Upper lobe of left lung (tissue), 4 donors: ENCODE results near the gene CPEB3.

Experiments
- CTCF ChIP-seq, 6 experiments: fragments of 450-650 bp in 4 of 6; fragments of 200-600 bp in 2 of 6; sonication (generic) in 2 of 6; IDR thresholded peaks; one replicate each; pipeline ENCODE4 v1.5.1; 2016 to 2019; ENCODE audit warnings: antibody characterized with exemption in 6 of 6
- EP300 ChIP-seq, 4 donors: sonication (generic); formaldehyde crosslinking; IDR thresholded peaks; one replicate each; pipeline ENCODE4 v1.5.1; 2017; ENCODE audit warnings: antibody characterized with exemption in 4 of 4, control low read depth in 2 of 4
- POLR2A ChIP-seq, 4 donors: fragments of 450-650 bp; IDR thresholded peaks; one replicate each; pipeline ENCODE4 v1.5.1; 2016 to 2017; ENCODE audit warnings: antibody characterized with exemption in 4 of 4, mild to moderate bottlenecking in 2 of 4
- POLR2AphosphoS5 ChIP-seq, 2 donors: sonication (generic); formaldehyde crosslinking; IDR thresholded peaks; one replicate each; pipeline ENCODE4 v1.5.1; 2017; ENCODE audit warnings: antibody characterized with exemption in 2 of 2

GRCh38 chr10:92222603-92223262 lies 68.1 kb downstream of the CPEB3 start:
- no peak for TF ChIP-seq CTCF (IDR thresholded peaks at IDR 0.05)
- no peak for TF ChIP-seq POLR2A (IDR thresholded peaks at IDR 0.05)
- TF ChIP-seq POLR2AphosphoS5 (IDR thresholded peaks at IDR 0.05), result no peak
- TF ChIP-seq EP300 (IDR thresholded peaks at IDR 0.05), result no peak
